ENCODE measurements around the gene HPCAL1. TPM values are rescaled to one million over a fixed set of nuclear protein-coding genes. Genes with fewer than 3 reads are reported as not detected.

Gene HPCAL1
- total and polyA plus RNA-seq, 2 experiments from 2014 or later, result 58.9 to 65.4 TPM

DNA sequence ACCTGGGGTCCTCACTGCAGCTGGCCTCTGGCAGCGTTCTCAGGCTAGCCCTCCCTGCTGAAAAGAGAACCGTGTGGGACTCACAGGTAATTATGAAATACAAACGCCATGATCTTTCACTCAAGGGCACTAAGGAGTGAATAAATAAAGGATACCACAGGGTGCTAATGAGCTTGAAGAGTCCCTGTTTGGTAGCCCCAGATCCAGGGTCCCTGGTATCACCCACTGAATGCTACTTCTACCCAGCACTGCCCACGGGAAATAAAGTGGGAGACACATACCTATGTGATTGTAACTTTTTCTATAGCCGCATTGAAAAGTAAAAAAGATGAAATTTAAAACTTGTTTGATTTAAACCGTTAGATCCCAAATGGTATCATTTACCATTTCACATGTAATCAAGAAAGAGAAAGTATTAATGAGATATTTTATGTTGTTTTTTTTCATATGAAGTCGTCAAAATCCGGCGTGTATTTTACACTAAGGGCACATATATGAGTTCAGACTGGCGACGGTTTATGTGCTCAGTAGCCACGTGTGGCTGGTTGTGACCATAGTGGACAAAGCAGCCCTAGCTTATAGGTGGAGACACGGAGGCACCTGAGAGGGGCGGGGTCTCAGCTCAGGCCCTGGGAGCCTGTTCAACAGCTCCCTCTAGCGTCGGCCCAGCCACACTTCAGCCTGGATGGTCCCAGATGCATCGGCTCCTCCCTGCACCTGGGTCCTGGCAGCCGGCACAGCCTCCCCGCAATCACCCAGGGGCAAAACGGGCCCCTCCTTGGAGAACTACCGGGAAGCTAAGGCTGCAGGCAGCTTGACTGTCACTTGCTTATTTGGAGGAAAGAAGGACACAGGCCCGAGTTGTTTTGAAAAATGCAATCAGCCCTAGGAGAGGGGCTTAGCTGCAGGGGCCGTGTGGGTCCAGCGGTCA lies 106.2 kb downstream of the HPCAL1 start:
- peak overlapping the region; percentile 60 for H3K27ac ChIP-seq
- DNase-seq, result peak; percentile 71

DNA sequence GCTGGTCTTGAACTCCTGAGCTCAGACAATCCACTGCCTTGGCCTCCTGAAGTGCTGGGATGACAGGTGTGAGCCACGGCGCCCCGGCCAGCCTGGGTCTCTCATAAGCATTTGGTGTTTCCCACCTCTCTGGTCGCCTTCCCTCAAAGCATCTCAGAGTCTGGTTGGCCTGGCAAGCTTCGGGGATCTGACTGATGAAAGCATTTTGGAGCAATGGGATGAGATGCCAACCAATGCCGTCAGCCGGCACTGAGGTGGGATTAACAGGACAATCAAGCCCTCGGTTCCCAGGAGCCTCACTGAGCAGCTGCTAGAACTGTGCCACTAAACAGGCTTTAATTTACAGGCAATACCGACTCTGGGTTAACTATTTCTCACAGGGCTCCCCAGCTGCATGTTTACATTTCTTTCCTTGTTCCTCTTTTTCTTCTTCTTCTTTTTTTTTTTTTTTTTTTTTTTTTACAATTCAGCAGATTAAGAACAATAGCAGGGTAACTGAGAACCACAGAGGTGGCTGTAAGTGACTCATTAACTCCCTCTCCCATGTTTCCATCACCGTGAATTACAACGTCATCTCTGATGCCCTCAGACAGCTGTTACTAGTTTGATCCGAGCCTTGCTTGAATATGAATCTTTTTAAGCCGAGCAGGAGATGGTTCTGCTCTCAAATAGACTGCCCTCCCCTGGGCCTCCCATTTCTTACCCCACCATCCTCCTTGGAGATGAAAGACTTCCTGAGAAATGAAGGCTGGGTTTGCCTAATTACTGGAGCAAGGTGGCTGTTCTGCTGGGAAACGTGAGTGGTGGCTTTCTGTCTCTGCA lies 107.5 kb downstream of the HPCAL1 start:
- no peak overlapping the region for H3K4me3 ChIP-seq
- 91 to 94% methylated on average over 14 of the region's 14 CpGs for WGBS, 2 experiments (ENCODE audit: low coverage in 1 of 2, low lambda C conversion rate in 2 of 2, missing lambda C conversion rate in 2 of 2)
- H2AFZ ChIP-seq, result no peak overlapping the region
- H3K4me1 ChIP-seq (ENCODE audit: insufficient read depth), result peaks cover 37% of the 10 kb centered on the region
- in situ Hi-C loops (cut with MboI), result loop anchor here (10.0 kb wide), 1 partner anchor 275 kb away; no protein-coding TSS in a partner anchor
- H3K9me2 ChIP-seq (ENCODE audit: insufficient read depth), result no peaks in the 10 kb centered on the region
- no peaks in the 10 kb centered on the region for H3K79me2 ChIP-seq (ENCODE audit: insufficient read depth)
- no peak for TF ChIP-seq EZH2 (IDR thresholded peaks at IDR 0.05; ENCODE audit: insufficient read depth, poor library complexity, severe bottlenecking)
- no peaks in the 10 kb centered on the region for H3K9me3 ChIP-seq (ENCODE audit: low read depth)
- H3F3A ChIP-seq (ENCODE audit: insufficient read depth), result peaks cover 32% of the 10 kb centered on the region
- no peak overlapping the region for H3K4me2 ChIP-seq (ENCODE audit: unreplicated experiment)
- no peaks in the 10 kb centered on the region for H4K20me1 ChIP-seq (ENCODE audit: insufficient read depth)
- no peaks in the 10 kb centered on the region for H3K36me3 ChIP-seq (ENCODE audit: low read depth)
- no peak for DNase-seq
- no peak overlapping the region for H3K27ac ChIP-seq
- no peaks in the 10 kb centered on the region for H3K27me3 ChIP-seq (replicated peaks; ENCODE audit: insufficient read depth)
- H3K9ac ChIP-seq, result no peak overlapping the region

More for the DNA sequence above, 106.2 kb downstream of the HPCAL1 start:
- H3K4me3 ChIP-seq, result 0 out of 2 replicates have a peak overlapping the region, but pooled peaks have one; percentile 30
- no peaks in the 10 kb centered on the region for H3K27me3 ChIP-seq (replicated peaks; ENCODE audit: insufficient read depth)
- no peaks in the 10 kb centered on the region for H4K20me1 ChIP-seq (ENCODE audit: insufficient read depth)
- H3K4me2 ChIP-seq (ENCODE audit: unreplicated experiment), result peak overlapping the region; percentile 82
- no peak overlapping the region for H2AFZ ChIP-seq
- peaks cover 48% of the 10 kb centered on the region for H3K4me1 ChIP-seq (ENCODE audit: insufficient read depth)
- H3F3A ChIP-seq (ENCODE audit: insufficient read depth), result peaks cover 45% of the 10 kb centered on the region
- in situ Hi-C loops (cut with MboI), result no loop called here
- no peaks in the 10 kb centered on the region for H3K79me2 ChIP-seq (ENCODE audit: insufficient read depth)
- 47 to 49% methylated on average over 22 to 24 of the region's 24 CpGs for WGBS, 2 experiments (ENCODE audit: low coverage in 1 of 2, low lambda C conversion rate in 2 of 2, missing lambda C conversion rate in 2 of 2)
- H3K9me3 ChIP-seq (ENCODE audit: low read depth), result no peaks in the 10 kb centered on the region
- 0 out of 2 replicates have a peak overlapping the region, but pooled peaks have one; percentile 23 for H3K9ac ChIP-seq
- no peaks in the 10 kb centered on the region for H3K9me2 ChIP-seq (ENCODE audit: insufficient read depth)
- TF ChIP-seq EZH2 (IDR thresholded peaks at IDR 0.05; ENCODE audit: insufficient read depth, poor library complexity, severe bottlenecking), result no peak
- TF ChIP-seq EZH2phosphoT487 (IDR thresholded peaks at IDR 0.05; ENCODE audit: insufficient read depth, low read depth), result no peak
- H3K36me3 ChIP-seq (ENCODE audit: low read depth), result no peaks in the 10 kb centered on the region

GRCh38 chr2:10410823-10411437 lies 108.2 kb downstream of the HPCAL1 start:
- H3F3A ChIP-seq (ENCODE audit: insufficient read depth), result peaks cover 28% of the 10 kb centered on the region
- no peaks in the 10 kb centered on the region for H3K79me2 ChIP-seq (ENCODE audit: insufficient read depth)
- H3K27ac ChIP-seq, result no peak overlapping the region
- no peak for DNase-seq
- no peak overlapping the region for H3K4me2 ChIP-seq (ENCODE audit: unreplicated experiment)
- H3K36me3 ChIP-seq (ENCODE audit: low read depth), result no peaks in the 10 kb centered on the region
- no peaks in the 10 kb centered on the region for H4K20me1 ChIP-seq (ENCODE audit: insufficient read depth)
- no peak overlapping the region for H3K4me3 ChIP-seq
- H3K9me3 ChIP-seq (ENCODE audit: low read depth), result no peaks in the 10 kb centered on the region
- H3K27me3 ChIP-seq (replicated peaks; ENCODE audit: insufficient read depth), result no peaks in the 10 kb centered on the region
- no peak overlapping the region for H3K9ac ChIP-seq
- TF ChIP-seq EZH2 (IDR thresholded peaks at IDR 0.05; ENCODE audit: insufficient read depth, poor library complexity, severe bottlenecking), result no peak
- H2AFZ ChIP-seq, result no peak overlapping the region
- no peaks in the 10 kb centered on the region for H3K9me2 ChIP-seq (ENCODE audit: insufficient read depth)
- in situ Hi-C loops (cut with MboI), result loop anchor here (10.0 kb wide), 1 partner anchor 276 kb away; no protein-coding TSS in a partner anchor
- 88 to 90% methylated on average over 13 of the region's 13 CpGs for WGBS, 2 experiments (ENCODE audit: low coverage in 1 of 2, low lambda C conversion rate in 2 of 2, missing lambda C conversion rate in 2 of 2)
- H3K4me1 ChIP-seq (ENCODE audit: insufficient read depth), result peaks cover 32% of the 10 kb centered on the region

GRCh38 chr2:10411557-10411956 lies 108.9 kb downstream of the HPCAL1 start:
- H3K4me2 ChIP-seq (ENCODE audit: unreplicated experiment), result no peak overlapping the region
- TF ChIP-seq EZH2phosphoT487 (IDR thresholded peaks at IDR 0.05; ENCODE audit: insufficient read depth, low read depth), result no peak
- TF ChIP-seq EZH2 (IDR thresholded peaks at IDR 0.05; ENCODE audit: insufficient read depth, poor library complexity, severe bottlenecking), result no peak
- H3K9ac ChIP-seq, result no peak overlapping the region
- 88 to 94% methylated on average over 8 of the region's 8 CpGs for WGBS, 2 experiments (ENCODE audit: low coverage in 1 of 2, low lambda C conversion rate in 2 of 2, missing lambda C conversion rate in 2 of 2)
- no peak for DNase-seq
- no peaks in the 10 kb centered on the region for H3K9me3 ChIP-seq (ENCODE audit: low read depth)
- no peak overlapping the region for H3K4me3 ChIP-seq
- no peak overlapping the region for H3K27ac ChIP-seq
- H3K79me2 ChIP-seq (ENCODE audit: insufficient read depth), result no peaks in the 10 kb centered on the region
- H4K20me1 ChIP-seq (ENCODE audit: insufficient read depth), result no peaks in the 10 kb centered on the region
- no peaks in the 10 kb centered on the region for H3K9me2 ChIP-seq (ENCODE audit: insufficient read depth)
- no peaks in the 10 kb centered on the region for H3K27me3 ChIP-seq (replicated peaks; ENCODE audit: insufficient read depth)
- no peaks in the 10 kb centered on the region for H3K36me3 ChIP-seq (ENCODE audit: low read depth)
- H3K4me1 ChIP-seq (ENCODE audit: insufficient read depth), result peaks cover 27% of the 10 kb centered on the region
- no peak overlapping the region for H2AFZ ChIP-seq
- in situ Hi-C loops (cut with MboI), result loop anchor here (10.0 kb wide), 1 partner anchor 277 kb away; no protein-coding TSS in a partner anchor
- peaks cover 23% of the 10 kb centered on the region for H3F3A ChIP-seq (ENCODE audit: insufficient read depth)
